Upper lobe of left lung (tissue), 6 donors: ENCODE data around the gene CDC26. TPM values are rescaled to one million over a fixed set of nuclear protein-coding genes. Genes with fewer than 3 reads are reported as not detected.
A peak's percentile ranks its signal among the peaks of the same experiment; 100 is the strongest.

ENCODE experiments used
- ATAC-seq, 2 donors: fragments of 200-7000 bp; cut with Tn5 transposase; one replicate each; pipeline ENCODE4 v1.9.1; 2022; ENCODE audit warnings: mild to moderate bottlenecking in 2 of 2, moderate library complexity in 2 of 2; ENCODE audit not compliant: low FRiP score in 2 of 2
- DNase-seq, 2 donors: peaks; one replicate each; pipeline ENCODE4 v3.0.0-alpha.2; 2019 to 2020
- H3K27ac ChIP-seq, 4 donors: fragments of 200-600 bp; sonication (generic); one replicate each; pipeline ENCODE4 v1.5.1; 2016 to 2019
- H3K27me3 ChIP-seq, 4 donors: fragments of 200-600 bp; sonication (generic); one replicate each; pipeline ENCODE4 v1.5.1; 2017 to 2019
- H3K36me3 ChIP-seq, 4 donors: fragments of 200-600 bp; sonication (generic); one replicate each; pipeline ENCODE4 v1.5.1; 2016 to 2019
- H3K4me1 ChIP-seq, 4 donors: fragments of 200-600 bp; sonication (generic); one replicate each; pipeline ENCODE4 v1.5.1; 2018 to 2019
- H3K4me3 ChIP-seq, 4 donors: fragments of 200-600 bp; sonication (generic); one replicate each; pipeline ENCODE4 v1.5.1; 2017 to 2019; ENCODE audit warnings: mild to moderate bottlenecking in 2 of 4, moderate library complexity in 1 of 4
- H3K9me3 ChIP-seq, 4 donors: fragments of 200-600 bp; sonication (generic); one replicate each; pipeline ENCODE4 v1.5.1; 2018 to 2019
- EP300 ChIP-seq, 4 donors: sonication (generic); formaldehyde crosslinking; IDR thresholded peaks; one replicate each; pipeline ENCODE4 v1.5.1; 2017; ENCODE audit warnings: antibody characterized with exemption in 4 of 4, control low read depth in 2 of 4
- POLR2A ChIP-seq, 4 donors: fragments of 450-650 bp; IDR thresholded peaks; one replicate each; pipeline ENCODE4 v1.5.1; 2016 to 2017; ENCODE audit warnings: antibody characterized with exemption in 4 of 4, mild to moderate bottlenecking in 2 of 4
- POLR2AphosphoS5 ChIP-seq, 2 donors: sonication (generic); formaldehyde crosslinking; IDR thresholded peaks; one replicate each; pipeline ENCODE4 v1.5.1; 2017; ENCODE audit warnings: antibody characterized with exemption in 2 of 2
- WGBS, 2 donors: methylation state at CpG; one replicate each; pipeline ENCODE4 v1.1.5; 2017 to 2018; 5-methylcytosine and 5-hydroxymethylcytosine counted together
- total RNA-seq, 6 donors: library from RNA; depleted of rRNA in 4 of 6; stranded (reverse); fragments of >200 nt in 4 of 6; gene quantifications; one replicate each; pipeline versions ENCODE4 v1.1.0 to v1.2.1, GENCODE V29; 2016 to 2021
- TF ChIP-seq, protein P1 (sequence below), 6 experiments: fragments of 450-650 bp in 4 of 6; fragments of 200-600 bp in 2 of 6; sonication (generic) in 2 of 6; IDR thresholded peaks; one replicate each; pipeline ENCODE4 v1.5.1; 2016 to 2019; ENCODE audit warnings: antibody characterized with exemption in 6 of 6
- donor health status: DM: no; HTN: no; CAD: no; lungs with moderate emphysema.
- donor health status: DM: no; HTN: yes; CAD: no; lungs with severe emphysema.

The CDC26 gene
- total RNA-seq, 6 donors from 2014 or later, result 17.7 to 41.9 (median 28.4) TPM

DNA sequence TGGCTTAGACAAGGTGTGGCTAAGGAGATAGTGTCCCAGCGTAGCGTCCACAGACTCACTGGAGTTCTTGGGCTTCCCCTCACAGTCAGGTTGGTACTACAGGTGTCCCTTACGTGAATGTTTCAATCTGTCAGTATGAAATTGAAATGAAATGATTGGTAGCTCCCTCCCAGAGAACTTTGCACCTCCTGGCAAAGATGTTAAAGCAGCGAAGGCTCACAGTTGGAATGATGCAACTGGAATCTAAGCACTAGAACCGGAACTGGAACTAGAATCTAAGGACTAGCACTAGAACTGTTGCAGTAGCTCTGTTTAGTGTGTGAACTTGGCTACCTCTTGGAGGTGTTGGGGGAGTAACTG, 52.9 kb downstream of the CDC26 start:
- WGBS, 2 donors, result 46 to 53% methylated on average over 5 of the region's 5 CpGs
- no peak for DNase-seq
- Histone ChIP-seq H3K27me3 (no peaks in the 10 kb centered on the region), H3K9me3 (no peaks in the 10 kb centered on the region), H3K4me3 (peak overlapping the region; percentile 10 to 88 (median 84)), H3K4me1 (peaks cover 29 to 50% (median 42%) of the 10 kb centered on the region in 4 donors), H3K27ac (peak overlapping the region; percentile 80 to 95 (median 88)), H3K36me3 (peaks cover 0 to 7% (median 0%) of the 10 kb centered on the region in 4 donors)
- ATAC-seq, result no peak
- peak in 1 of 4 donors; percentile 24 for TF ChIP-seq POLR2A (IDR thresholded peaks at IDR 0.05)
- TF ChIP-seq EP300 (IDR thresholded peaks at IDR 0.05), result no peak
- TF ChIP-seq POLR2AphosphoS5 (IDR thresholded peaks at IDR 0.05), result no peak
- TF ChIP-seq, protein P1, sequence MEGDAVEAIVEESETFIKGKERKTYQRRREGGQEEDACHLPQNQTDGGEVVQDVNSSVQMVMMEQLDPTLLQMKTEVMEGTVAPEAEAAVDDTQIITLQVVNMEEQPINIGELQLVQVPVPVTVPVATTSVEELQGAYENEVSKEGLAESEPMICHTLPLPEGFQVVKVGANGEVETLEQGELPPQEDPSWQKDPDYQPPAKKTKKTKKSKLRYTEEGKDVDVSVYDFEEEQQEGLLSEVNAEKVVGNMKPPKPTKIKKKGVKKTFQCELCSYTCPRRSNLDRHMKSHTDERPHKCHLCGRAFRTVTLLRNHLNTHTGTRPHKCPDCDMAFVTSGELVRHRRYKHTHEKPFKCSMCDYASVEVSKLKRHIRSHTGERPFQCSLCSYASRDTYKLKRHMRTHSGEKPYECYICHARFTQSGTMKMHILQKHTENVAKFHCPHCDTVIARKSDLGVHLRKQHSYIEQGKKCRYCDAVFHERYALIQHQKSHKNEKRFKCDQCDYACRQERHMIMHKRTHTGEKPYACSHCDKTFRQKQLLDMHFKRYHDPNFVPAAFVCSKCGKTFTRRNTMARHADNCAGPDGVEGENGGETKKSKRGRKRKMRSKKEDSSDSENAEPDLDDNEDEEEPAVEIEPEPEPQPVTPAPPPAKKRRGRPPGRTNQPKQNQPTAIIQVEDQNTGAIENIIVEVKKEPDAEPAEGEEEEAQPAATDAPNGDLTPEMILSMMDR (IDR thresholded peaks at IDR 0.05), result no peak

DNA sequence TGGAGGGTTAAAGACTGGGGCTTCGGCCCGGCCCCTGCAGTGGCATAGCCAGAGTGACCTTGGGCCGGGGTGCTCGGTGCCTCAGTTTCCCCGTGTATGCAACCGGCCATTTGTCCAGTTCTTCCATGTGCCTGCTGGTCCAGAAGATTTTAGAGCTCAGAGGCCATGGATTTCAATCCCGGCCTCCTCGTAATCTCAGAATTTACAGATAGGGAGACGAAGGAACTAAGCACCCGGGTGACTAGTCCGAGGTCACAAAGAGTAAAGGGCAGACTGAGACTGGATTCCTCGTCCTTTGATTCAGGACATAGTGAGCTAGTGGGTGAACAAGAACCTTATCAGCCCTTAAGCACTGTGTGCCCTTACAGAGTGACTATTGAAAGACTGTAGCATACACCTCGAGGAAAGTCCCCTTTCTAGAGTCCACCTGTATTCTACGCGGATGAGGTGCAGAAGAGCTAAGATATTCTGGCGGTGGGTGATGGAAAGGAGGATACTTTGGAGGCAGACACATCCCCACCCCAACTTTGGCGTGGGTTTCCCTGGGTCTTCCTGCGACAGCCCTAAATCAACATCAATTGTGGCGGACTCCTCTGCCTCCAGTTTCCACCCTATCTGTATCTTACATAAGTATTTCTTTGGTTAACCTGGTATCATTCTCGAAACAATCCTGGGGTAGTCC, 53.4 kb downstream of the CDC26 start:
- TF ChIP-seq POLR2AphosphoS5 (IDR thresholded peaks at IDR 0.05), result no peak
- peak in 1 of 4 donors; percentile 14 for TF ChIP-seq POLR2A (IDR thresholded peaks at IDR 0.05)
- H3K27ac ChIP-seq, result peak overlapping the region; percentile 80 to 95 (median 88)
- DNase-seq (no peak), ATAC-seq (peak; percentile 22 to 23)
- H3K36me3 ChIP-seq, result peaks cover 0 to 7% (median 0%) of the 10 kb centered on the region in 4 donors
- H3K4me1 ChIP-seq, result peaks cover 29 to 50% (median 42%) of the 10 kb centered on the region in 4 donors
- WGBS, 2 donors, result 14 to 17% methylated on average over 13 to 20 of the region's 20 CpGs
- no peaks in the 10 kb centered on the region for H3K9me3 ChIP-seq
- H3K4me3 ChIP-seq, result peak overlapping the region; percentile 40 to 88 (median 84)
- H3K27me3 ChIP-seq, result no peaks in the 10 kb centered on the region

DNA sequence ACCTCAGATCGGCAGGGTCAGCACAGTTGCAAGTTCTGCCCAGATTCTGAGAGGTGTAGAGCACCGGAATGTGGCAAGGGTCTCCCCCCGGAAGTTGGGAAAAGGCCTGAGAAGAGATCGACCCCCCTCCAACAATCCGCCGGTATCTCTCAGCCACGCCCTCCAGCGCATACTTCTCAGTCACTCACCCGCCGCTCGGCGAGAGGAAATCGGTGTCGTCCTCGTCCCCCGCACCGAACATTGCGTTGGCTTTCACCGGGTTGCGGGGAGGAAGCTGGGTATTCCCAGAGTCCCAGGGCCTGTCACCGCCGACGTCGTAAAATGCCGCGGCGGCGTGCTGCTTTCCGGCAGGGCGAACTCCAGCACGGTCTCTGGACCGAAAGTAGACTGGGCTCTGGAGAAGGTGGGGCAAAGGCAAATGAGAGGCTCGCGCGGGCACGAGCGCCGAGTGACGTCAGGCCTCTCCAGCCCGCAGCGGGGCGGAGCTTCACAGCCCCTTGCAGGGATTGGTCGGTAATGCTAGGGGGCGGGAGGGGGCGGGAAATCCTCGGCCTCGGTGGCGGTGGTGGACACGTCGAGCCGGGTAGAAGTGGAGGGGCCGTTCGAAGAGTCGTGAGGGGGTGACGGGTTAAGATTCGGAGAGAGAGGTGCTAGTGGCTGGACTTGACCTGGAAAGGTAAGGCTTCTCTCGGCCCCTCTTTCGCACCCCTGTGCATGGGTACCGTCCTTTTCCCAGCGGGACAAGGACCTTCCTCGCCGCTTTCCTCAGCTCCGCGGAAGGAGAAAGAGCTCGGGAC, 54.2 kb downstream of the CDC26 start, which contains the start of the genes FKBP15 and SLC31A1:
Gene FKBP15, minus strand, starts transcription at position 275 of the 797 bp plus-strand sequence. Its CDS starts 34 bp downstream, at position 241.
Gene SLC31A1, plus strand, starts transcription at position 542 of the 797 bp plus-strand sequence. CDS start 34,605 bp downstream, outside the sequence.
- peak within 1 kb of the TSS; percentile 88 to 95 (median 91) for H3K27ac ChIP-seq
- TF ChIP-seq EP300 (IDR thresholded peaks at IDR 0.05), result peak in 1 of 4 donors; percentile 61
- peak in 3 of 4 donors; percentile 65 to 95 (median 83) for TF ChIP-seq POLR2A (IDR thresholded peaks at IDR 0.05)
- TF ChIP-seq, protein P1 (IDR thresholded peaks at IDR 0.05), result peak in 2 of 6 experiments; percentile 14 to 24
- TF ChIP-seq POLR2AphosphoS5 (IDR thresholded peaks at IDR 0.05), result peak; percentile 75 to 95
- no peaks in the 10 kb centered on the region for H3K27me3 ChIP-seq
- H3K36me3 ChIP-seq, result peaks cover 0 to 7% (median 0%) of the 10 kb centered on the region in 4 donors
- WGBS, 2 donors, result 0 to 2% methylated on average over 26 to 45 of the region's 65 CpGs
- no peaks in the 10 kb centered on the region for H3K9me3 ChIP-seq
- DNase-seq (peak; percentile 99), ATAC-seq (peak; percentile 99 to 100)
- H3K4me3 ChIP-seq, result peak within 1 kb of the TSS; percentile 83 to 88 (median 84)
- H3K4me1 ChIP-seq, result peaks cover 29 to 53% (median 42%) of the 10 kb centered on the region in 4 donors

DNA sequence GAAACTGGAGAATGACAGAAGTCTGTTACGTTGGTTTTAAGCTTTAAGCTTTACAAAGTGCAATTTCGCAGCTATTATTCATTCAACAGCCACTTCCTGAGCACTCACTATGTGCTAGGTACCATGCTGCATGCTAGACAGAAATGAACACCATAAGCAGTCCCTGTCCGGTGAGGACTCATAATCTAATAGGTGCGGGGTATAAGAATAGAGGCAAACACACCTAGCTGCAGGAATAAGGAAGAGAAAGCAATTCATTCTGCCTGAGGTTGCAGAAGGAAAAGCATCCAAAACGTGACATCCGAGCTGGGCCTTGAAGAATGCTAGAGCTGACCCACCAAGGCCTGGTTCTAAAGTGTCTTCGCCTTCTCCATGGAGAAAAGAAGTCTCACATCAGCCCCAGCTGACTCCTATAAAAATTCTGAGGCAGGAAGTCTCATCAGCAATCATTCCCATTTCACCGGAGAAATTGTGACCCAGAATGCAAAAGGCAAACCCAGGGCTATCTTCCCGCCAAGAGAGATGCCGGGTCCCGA, 54.8 kb downstream of the CDC26 start:
- peak overlapping the region; percentile 83 to 88 (median 84) for H3K4me3 ChIP-seq
- no peaks in the 10 kb centered on the region for H3K9me3 ChIP-seq
- peaks cover 29 to 53% (median 42%) of the 10 kb centered on the region in 4 donors for H3K4me1 ChIP-seq
- peak overlapping the region; percentile 88 to 95 (median 91) for H3K27ac ChIP-seq
- peaks cover 0 to 7% (median 0%) of the 10 kb centered on the region in 4 donors for H3K36me3 ChIP-seq
- ATAC-seq, result no peak
- no peak for DNase-seq
- no peak for TF ChIP-seq POLR2AphosphoS5 (IDR thresholded peaks at IDR 0.05)
- TF ChIP-seq, protein P1 (IDR thresholded peaks at IDR 0.05), result no peak
- no peak for TF ChIP-seq POLR2A (IDR thresholded peaks at IDR 0.05)
- no peak for TF ChIP-seq EP300 (IDR thresholded peaks at IDR 0.05)
- 7 to 8% methylated on average over 8 to 11 of the region's 11 CpGs for WGBS, 2 donors
- no peaks in the 10 kb centered on the region for H3K27me3 ChIP-seq
